Measurements from ENCODE around the gene FAM180A.

Gene FAM180A

GRCh38 chr7:135744938-135745702 lies 3.5 kb downstream of the FAM180A start:
- no peak for DNase-seq (ENCODE audit: low read depth in 1 of 2, low spot score in 1 of 2)
- TF ChIP-seq, protein P1, sequence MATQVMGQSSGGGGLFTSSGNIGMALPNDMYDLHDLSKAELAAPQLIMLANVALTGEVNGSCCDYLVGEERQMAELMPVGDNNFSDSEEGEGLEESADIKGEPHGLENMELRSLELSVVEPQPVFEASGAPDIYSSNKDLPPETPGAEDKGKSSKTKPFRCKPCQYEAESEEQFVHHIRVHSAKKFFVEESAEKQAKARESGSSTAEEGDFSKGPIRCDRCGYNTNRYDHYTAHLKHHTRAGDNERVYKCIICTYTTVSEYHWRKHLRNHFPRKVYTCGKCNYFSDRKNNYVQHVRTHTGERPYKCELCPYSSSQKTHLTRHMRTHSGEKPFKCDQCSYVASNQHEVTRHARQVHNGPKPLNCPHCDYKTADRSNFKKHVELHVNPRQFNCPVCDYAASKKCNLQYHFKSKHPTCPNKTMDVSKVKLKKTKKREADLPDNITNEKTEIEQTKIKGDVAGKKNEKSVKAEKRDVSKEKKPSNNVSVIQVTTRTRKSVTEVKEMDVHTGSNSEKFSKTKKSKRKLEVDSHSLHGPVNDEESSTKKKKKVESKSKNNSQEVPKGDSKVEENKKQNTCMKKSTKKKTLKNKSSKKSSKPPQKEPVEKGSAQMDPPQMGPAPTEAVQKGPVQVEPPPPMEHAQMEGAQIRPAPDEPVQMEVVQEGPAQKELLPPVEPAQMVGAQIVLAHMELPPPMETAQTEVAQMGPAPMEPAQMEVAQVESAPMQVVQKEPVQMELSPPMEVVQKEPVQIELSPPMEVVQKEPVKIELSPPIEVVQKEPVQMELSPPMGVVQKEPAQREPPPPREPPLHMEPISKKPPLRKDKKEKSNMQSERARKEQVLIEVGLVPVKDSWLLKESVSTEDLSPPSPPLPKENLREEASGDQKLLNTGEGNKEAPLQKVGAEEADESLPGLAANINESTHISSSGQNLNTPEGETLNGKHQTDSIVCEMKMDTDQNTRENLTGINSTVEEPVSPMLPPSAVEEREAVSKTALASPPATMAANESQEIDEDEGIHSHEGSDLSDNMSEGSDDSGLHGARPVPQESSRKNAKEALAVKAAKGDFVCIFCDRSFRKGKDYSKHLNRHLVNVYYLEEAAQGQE (IDR thresholded peaks at IDR 0.05; ENCODE audit: insufficient replicate concordance, low read depth), result no peak
- TF ChIP-seq SPI1 (IDR thresholded peaks at IDR 0.05; ENCODE audit: borderline replicate concordance, low read depth), result no peak
- no peak for TF ChIP-seq GABPA (IDR thresholded peaks at IDR 0.05; ENCODE audit: low read depth)
- TF ChIP-seq POLR2AphosphoS5 (IDR thresholded peaks at IDR 0.05; ENCODE audit: low read depth), result no peak
- TF ChIP-seq CTCF (IDR thresholded peaks at IDR 0.05; ENCODE audit: insufficient read depth, low read length), result no peak
- no peaks in the 10 kb centered on the region for H3K27me3 ChIP-seq (ENCODE audit: insufficient read depth, poor library complexity, severe bottlenecking)
- no peak overlapping the region for H3K27ac ChIP-seq (replicated peaks)
- H3K4me3 ChIP-seq (replicated peaks; ENCODE audit: insufficient read depth, low read length), result no peak overlapping the region

- Histone ChIP-seq H3K27me3 (ENCODE audit: insufficient read depth, poor library complexity, severe bottlenecking) (no peaks in the 10 kb centered on the region), H3K27ac (replicated peaks) (no peak overlapping the region), H3K4me3 (replicated peaks; ENCODE audit: insufficient read depth, low read length) (no peak overlapping the region)
- TF ChIP-seq CTCF (IDR thresholded peaks at IDR 0.05; ENCODE audit: insufficient read depth, low read length) (no peak), SPI1 (IDR thresholded peaks at IDR 0.05; ENCODE audit: borderline replicate concordance, low read depth) (no peak), GABPA (IDR thresholded peaks at IDR 0.05; ENCODE audit: low read depth) (no peak), POLR2AphosphoS5 (IDR thresholded peaks at IDR 0.05; ENCODE audit: low read depth) (no peak)
- TF ChIP-seq, protein P1 (IDR thresholded peaks at IDR 0.05; ENCODE audit: insufficient replicate concordance, low read depth), result no peak
- DNase-seq (ENCODE audit: low read depth in 1 of 2, low spot score in 1 of 2), result no peak
Observed at GRCh38 chr7:135743907-135744731, 4.5 kb downstream of the FAM180A start.

GRCh38 chr7:135742371-135742770 lies 6.2 kb downstream of the FAM180A start:
- Histone ChIP-seq H3K27ac (replicated peaks) (no peak overlapping the region), H3K4me3 (replicated peaks; ENCODE audit: insufficient read depth, low read length) (no peak overlapping the region), H3K27me3 (ENCODE audit: insufficient read depth, poor library complexity, severe bottlenecking) (no peaks in the 10 kb centered on the region)
- no peak for DNase-seq (ENCODE audit: low read depth in 1 of 2, low spot score in 1 of 2)
- TF ChIP-seq, protein P1 (IDR thresholded peaks at IDR 0.05; ENCODE audit: insufficient replicate concordance, low read depth), result no peak
- TF ChIP-seq CTCF (IDR thresholded peaks at IDR 0.05; ENCODE audit: insufficient read depth, low read length) (no peak), POLR2AphosphoS5 (IDR thresholded peaks at IDR 0.05; ENCODE audit: low read depth) (no peak)

Data from HL-60 (cell line).